Measurements from ENCODE around the gene LITAF.

GRCh38 chr16:11621539-11621919, 34.8 kb upstream of the LITAF start:
- TF ChIP-seq POLR2A (IDR thresholded peaks at IDR 0.05; ENCODE audit: low read length): no peak
- TF ChIP-seq GATA1 (IDR thresholded peaks at IDR 0.05; ENCODE audit: low read depth, low read length): no peak
